ENCODE data around the gene SLC35F3.

Gene SLC35F3

GRCh38 chr1:234238060-234238459 is 333.6 kb downstream of the SLC35F3 start:
- Mint-ChIP-seq H3K27me3 (ENCODE audit: low read depth) (peaks cover 17% of the 10 kb centered on the region), H3K4me3 (no peak overlapping the region), H3K9me3 (no peaks in the 10 kb centered on the region), H3K27ac (no peak overlapping the region), H3K36me3 (ENCODE audit: low read depth) (no peaks in the 10 kb centered on the region), H3K4me1 (peaks cover 17% of the 10 kb centered on the region)
- no peak for TF ChIP-seq CTCF (IDR thresholded peaks at IDR 0.05; ENCODE audit: unreplicated experiment in 3 of 3)

GRCh38 chr1:234239515-234239914 is 335.0 kb downstream of the SLC35F3 start:
- Mint-ChIP-seq H3K9me3 (no peaks in the 10 kb centered on the region), H3K27ac (no peak overlapping the region), H3K4me1 (peaks cover 17% of the 10 kb centered on the region), H3K4me3 (no peak overlapping the region), H3K27me3 (ENCODE audit: low read depth) (peaks cover 12% of the 10 kb centered on the region), H3K36me3 (ENCODE audit: low read depth) (no peaks in the 10 kb centered on the region)
- no peak for TF ChIP-seq CTCF (IDR thresholded peaks at IDR 0.05; ENCODE audit: unreplicated experiment in 3 of 3)

- no peak overlapping the region for H3K27ac Mint-ChIP-seq
- H3K4me1 Mint-ChIP-seq: peaks cover 17% of the 10 kb centered on the region
- no peaks in the 10 kb centered on the region for H3K36me3 Mint-ChIP-seq (ENCODE audit: low read depth)
- no peak for TF ChIP-seq CTCF (IDR thresholded peaks at IDR 0.05; ENCODE audit: unreplicated experiment in 3 of 3)
- H3K9me3 Mint-ChIP-seq: no peaks in the 10 kb centered on the region
- H3K4me3 Mint-ChIP-seq: no peak overlapping the region
- H3K27me3 Mint-ChIP-seq (ENCODE audit: low read depth): peaks cover 12% of the 10 kb centered on the region
These were observed 335.5 kb downstream of the SLC35F3 start for GRCh38 chr1:234239936-234240335.

GRCh38 chr1:234240680-234241079 is 336.2 kb downstream of the SLC35F3 start:
- peaks cover 10% of the 10 kb centered on the region for H3K4me1 Mint-ChIP-seq
- no peak for TF ChIP-seq CTCF (IDR thresholded peaks at IDR 0.05; ENCODE audit: unreplicated experiment in 3 of 3)
- H3K9me3 Mint-ChIP-seq: no peaks in the 10 kb centered on the region
- H3K4me3 Mint-ChIP-seq: no peak overlapping the region
- H3K27ac Mint-ChIP-seq: no peak overlapping the region
- no peaks in the 10 kb centered on the region for H3K36me3 Mint-ChIP-seq (ENCODE audit: low read depth)
- peaks cover 12% of the 10 kb centered on the region for H3K27me3 Mint-ChIP-seq (ENCODE audit: low read depth)

- H3K4me1 Mint-ChIP-seq: no peaks in the 10 kb centered on the region
- H3K9me3 Mint-ChIP-seq: peaks cover 6% of the 10 kb centered on the region
- H3K27me3 Mint-ChIP-seq (ENCODE audit: low read depth): peaks cover 19% of the 10 kb centered on the region
- no peak overlapping the region for H3K27ac Mint-ChIP-seq
- H3K4me3 Mint-ChIP-seq: no peak overlapping the region
- no peaks in the 10 kb centered on the region for H3K36me3 Mint-ChIP-seq (ENCODE audit: low read depth)
- no peak for TF ChIP-seq CTCF (IDR thresholded peaks at IDR 0.05; ENCODE audit: unreplicated experiment in 3 of 3)
These were observed 337.5 kb downstream of the SLC35F3 start for GRCh38 chr1:234241941-234242490.

- no peak for TF ChIP-seq CTCF (IDR thresholded peaks at IDR 0.05; ENCODE audit: unreplicated experiment in 3 of 3)
- no peak overlapping the region for H3K4me3 Mint-ChIP-seq
- H3K27ac Mint-ChIP-seq: no peak overlapping the region
- H3K4me1 Mint-ChIP-seq: no peaks in the 10 kb centered on the region
- peaks cover 29% of the 10 kb centered on the region for H3K27me3 Mint-ChIP-seq (ENCODE audit: low read depth)
- peaks cover 3% of the 10 kb centered on the region for H3K36me3 Mint-ChIP-seq (ENCODE audit: low read depth)
- H3K9me3 Mint-ChIP-seq: peaks cover 15% of the 10 kb centered on the region
These were observed 339.2 kb downstream of the SLC35F3 start for GRCh38 chr1:234243521-234244260.

Measured in nephron (organoid).